HG03439 (cell line): ENCODE measurements around the gene IKZF2.

ENCODE experiments used
- ATAC-seq: cut with Tn5 transposase; IDR thresholded peaks from one replicate; pipeline ENCODE4 v1.9.1; 2021; ENCODE audit warnings: mild to moderate bottlenecking, moderate library complexity; ENCODE audit not compliant: unreplicated experiment

Gene IKZF2

DNA sequence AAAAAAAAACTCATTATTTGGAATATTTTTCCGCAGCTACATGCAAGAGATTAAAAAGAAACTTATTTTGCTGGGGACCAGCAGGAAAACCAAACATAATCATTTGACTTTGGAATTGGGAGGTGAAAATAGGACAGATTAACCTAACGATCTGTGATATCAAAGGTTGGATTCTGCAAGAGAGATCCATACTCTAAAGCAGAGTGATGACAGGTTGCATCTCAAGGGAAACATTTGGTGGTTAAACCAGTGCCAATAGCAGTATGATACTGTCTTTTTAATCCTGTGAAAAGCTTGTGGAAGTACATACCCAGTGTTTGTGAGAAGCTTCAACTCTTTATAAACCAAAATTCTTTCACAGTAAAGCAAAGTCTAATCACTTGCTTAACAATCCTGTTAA lies 5.3 kb upstream of the IKZF2 start:
- no peak for ATAC-seq

DNA sequence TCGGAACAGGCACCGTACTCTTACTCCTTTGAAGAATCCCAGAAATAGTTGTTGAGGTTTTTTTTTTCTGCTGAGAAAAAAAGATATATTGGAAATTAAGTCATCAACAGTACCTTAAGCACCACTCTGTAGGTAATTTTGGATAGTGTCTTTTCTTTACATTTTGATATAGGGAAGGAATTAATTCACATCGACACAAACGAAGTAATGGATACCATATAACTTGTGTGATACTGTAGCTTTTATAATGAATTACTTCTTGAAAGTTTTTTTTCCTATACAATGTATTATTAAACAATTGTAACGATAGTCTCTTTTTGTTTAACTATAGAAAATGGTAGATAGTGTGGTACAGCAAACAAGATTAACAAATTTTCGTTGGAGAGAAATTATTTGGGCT lies 1.5 kb upstream of the IKZF2 start:
- no peak for ATAC-seq

- ATAC-seq: peak; percentile 21
Observed at GRCh38 chr2:213152065-213152794, 818 bp upstream of the IKZF2 start.

DNA sequence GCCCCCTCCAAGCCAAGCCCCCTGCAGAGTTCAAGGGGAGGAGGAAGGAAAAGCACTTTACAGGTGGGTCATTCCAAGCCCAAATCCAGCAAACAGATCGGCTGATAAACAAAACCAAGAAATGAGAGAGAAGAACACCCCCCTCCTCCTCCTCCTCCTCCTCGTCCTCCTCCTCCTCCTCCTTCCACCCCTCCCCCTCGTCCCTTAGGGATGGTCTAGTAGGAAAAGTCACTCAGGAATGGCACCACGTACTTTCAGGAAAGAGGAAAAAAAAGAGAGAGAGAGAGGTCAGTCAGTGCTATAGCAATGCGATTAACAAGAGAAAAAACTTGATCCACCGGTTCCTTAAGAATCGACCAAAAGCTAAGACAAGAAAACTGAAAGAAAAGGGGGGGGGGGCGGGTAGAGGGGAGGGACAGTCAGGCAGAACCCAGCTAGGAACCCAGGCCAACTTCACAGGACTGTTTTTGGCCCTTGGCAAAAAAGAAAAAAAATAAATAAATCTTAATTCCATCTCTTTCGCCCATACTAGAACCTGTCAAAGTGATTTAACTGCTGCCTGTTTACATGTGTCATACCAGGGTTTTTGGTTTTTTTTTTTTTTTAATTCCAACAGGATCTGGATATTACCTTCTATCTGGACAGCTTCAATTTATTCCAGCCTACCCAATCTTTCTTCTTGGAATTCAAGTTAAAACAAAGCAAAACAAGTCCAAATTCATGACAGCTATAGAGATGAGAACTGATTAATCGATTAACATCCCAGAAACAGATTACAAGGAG lies 906 bp downstream of the IKZF2 start:
- ATAC-seq: no peak

DNA sequence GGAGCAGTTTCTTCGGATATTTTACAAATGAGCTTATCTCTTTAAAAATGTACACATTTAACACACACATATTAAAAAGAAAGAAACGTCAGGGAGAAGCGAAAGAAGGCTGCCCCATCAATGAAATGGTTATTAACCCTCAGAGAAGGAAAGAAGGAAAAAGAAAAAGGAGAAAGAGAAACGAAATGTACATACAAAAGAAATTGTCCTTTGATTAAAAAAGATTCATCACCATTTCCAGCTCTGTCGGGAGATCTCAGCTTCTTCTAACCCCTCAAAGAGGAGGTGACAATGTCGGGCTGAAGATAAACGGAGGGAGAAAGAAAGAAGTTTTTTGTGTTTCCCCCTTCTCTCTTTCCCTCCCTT lies 1.5 kb downstream of the IKZF2 start:
- ATAC-seq: no peak

DNA sequence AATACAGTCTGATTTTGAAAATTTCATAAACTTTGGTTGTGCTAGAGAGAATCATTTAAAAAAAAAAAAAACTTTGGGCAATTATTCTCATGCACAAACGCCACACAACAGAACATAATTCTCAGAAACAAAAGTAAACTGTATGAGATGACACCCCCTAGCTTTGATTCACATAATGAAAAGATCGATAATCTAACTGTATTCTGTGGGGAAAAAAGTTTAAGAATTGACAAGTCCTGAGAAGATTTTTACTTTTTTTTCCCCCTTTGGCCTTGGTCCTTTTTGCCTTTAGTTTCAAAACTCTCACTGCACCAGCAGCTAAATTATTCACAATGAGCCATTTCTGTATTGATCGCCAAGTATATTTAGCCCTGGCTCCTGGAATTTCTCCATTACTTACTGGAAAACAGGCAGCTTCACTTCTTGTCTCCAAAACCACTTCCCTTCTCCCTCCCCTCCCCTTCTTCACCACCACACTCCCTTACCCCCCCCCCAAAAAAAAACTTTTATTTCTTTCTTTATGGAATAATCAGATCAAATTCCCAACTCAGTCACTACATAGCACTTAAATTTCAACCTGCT lies 2.0 kb downstream of the IKZF2 start:
- ATAC-seq: no peak

DNA sequence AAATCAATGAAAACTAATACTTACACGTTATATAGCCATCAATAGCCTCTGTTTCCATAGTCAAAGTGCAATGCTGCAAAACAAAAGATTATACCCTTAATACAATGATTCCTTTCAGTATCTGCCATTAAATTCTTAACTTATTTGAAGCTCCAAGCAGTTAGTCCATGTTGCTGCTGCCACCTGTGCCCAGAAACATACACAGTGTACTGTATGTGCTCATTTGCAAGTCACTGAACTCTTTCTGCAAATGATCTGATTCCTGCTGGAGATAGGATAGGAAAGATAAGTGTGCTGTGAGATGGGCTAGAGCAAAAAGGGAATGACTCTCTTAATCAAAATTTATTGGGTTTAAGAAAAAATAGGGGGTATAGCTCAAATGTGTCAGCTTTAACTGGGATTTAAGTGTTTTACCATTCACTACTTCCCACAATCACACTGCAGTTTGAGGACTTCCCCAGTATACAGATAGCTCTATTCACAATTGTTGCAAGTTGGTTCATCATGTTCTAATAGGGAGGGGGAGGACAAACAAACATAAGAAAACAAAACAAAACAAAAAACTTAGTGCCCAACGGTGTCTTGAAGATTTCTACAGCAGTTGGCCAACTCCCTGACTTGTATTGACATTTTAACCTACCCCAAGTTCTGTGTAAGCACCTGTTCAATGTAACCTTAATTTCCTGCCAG lies 2.7 kb downstream of the IKZF2 start:
- no peak for ATAC-seq

DNA sequence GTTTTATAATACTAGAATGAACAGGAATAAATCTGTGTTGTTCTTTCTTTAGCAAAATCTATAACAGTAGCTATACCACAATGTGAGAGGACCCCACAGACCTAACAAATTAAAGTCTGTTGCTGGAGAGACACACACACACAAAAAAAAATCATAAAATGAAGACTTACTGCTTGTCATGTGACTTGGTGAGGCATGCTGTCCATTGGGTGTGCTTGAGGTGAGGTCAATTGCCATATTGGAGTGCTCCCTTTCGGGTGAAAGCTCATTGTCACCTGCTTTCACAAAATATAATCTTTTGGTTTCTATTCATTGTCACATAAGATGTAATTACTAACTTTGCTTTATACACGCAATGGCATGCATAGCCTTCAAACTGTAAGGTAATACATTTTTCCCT lies 3.9 kb downstream of the IKZF2 start:
- ATAC-seq: peak; percentile 17

DNA sequence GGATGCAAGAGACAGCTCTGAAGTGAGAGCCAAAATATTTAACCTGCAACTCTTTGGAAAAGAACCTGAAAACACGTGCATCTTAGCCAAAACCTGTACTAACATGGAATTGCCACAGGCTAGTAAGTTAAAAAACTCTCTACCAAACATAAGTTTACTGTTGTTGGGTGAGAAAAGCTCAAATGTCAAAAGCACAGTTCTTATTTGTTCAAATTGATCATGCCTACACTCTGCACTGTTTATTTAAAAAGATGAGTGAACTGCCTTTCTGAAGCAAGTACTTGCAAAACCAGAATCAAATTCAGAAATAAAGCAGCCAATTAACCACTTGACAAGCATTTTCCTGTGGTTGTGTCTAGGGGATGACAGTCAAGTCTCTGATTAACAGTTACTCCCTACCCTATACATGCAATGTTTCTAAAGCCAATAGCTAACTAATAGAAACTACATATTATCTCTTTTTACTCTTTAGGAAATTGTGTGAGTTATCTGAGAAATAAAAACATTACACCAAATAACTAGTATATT lies 5.6 kb downstream of the IKZF2 start:
- no peak for ATAC-seq

- no peak for ATAC-seq
Observed at GRCh38 chr2:213137064-213137463, 14.3 kb downstream of the IKZF2 start.

- ATAC-seq: no peak
Observed at GRCh38 chr2:213129311-213129710, 22.1 kb downstream of the IKZF2 start.

- no peak for ATAC-seq
Observed at GRCh38 chr2:213125646-213126347, 25.6 kb downstream of the IKZF2 start.

DNA sequence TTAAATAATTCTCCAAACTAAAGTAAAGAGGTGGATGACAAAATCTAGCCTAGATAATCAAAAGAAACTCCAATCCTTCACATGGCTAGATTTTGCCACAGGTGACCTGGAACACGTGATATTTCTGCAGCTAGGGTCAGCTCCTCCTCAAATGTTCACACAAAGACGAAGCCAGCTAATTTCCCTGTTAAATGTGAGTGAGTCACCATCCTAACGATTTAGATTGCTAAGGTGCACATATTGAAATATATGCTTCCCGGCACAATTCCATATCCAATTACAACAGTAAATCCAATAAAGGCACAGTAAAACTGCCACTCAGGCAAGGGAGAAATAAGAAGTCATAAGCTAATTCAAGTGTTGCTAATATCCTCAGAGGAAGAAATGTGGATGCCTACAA lies 28.7 kb downstream of the IKZF2 start:
- no peak for ATAC-seq

GRCh38 chr2:213121690-213122089 lies 29.7 kb downstream of the IKZF2 start:
- ATAC-seq: no peak

- ATAC-seq: peak; percentile 70
Observed at GRCh38 chr2:213119061-213119809, 32.2 kb downstream of the IKZF2 start.

DNA sequence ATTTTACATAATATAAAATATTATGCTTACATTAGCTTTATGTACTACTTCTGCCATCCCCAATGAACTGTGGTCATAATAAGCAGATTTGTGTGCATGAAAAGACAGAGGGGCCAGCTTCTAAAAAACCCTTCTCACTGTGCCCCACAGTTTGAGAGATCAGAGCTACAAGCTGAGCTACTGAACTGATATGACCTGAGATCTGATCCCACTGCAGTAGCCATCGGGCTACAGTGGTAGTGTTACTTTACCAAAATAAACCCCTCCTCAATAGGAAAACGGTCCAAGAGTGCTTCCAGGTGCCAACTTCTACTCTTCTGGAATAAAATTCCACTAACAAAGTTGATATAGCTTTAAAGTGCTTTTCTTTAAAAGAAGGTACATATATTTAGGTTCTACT lies 43.1 kb downstream of the IKZF2 start:
- ATAC-seq: no peak

DNA sequence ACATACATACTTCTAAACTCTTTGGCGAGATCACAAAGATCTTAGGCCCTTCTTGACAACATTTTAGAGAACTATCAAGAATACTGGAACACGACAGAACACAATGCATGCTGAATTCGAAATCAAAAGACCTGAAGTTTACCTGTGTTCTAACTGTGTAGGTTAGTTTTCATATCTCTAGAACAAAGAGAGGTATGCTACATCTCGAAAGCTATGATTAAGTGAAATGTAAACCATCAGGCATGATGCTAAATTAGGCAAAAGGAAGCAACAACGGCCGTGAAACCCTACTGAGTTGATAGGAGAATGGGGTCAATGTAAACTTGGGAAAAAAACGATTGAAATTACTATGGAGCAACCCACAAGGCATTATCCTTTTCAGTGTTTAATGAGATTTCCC lies 43.7 kb downstream of the IKZF2 start:
- no peak for ATAC-seq

DNA sequence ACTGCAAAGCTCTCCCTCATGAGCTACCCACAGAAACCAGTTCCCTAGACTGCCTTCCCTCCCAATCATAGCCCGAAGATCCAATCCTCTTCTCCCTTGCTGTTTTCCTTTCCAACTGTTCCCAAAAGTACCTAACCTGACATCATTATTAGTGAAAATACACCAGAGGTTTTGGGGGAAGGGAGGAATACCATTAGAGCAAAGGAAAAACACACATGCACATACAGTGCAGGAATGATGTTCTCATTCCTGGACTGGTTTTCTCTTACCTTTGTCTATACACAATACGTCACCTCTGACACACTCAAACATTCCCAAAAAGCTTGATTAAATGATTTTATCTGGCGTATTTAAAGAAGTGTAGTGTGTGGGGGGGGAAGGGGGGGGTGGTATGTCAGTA lies 46.2 kb downstream of the IKZF2 start:
- ATAC-seq: no peak

GRCh38 chr2:213104903-213105202 lies 46.6 kb downstream of the IKZF2 start:
- no peak for ATAC-seq
